ENCODE data around the gene LYSMD1.
"Not testable (repeated sequence)": the region's sequence is repeated elsewhere in the genome, so short reads cannot be mapped to it uniquely, and the experiment has no call there.

LYSMD1 gene, protein sequence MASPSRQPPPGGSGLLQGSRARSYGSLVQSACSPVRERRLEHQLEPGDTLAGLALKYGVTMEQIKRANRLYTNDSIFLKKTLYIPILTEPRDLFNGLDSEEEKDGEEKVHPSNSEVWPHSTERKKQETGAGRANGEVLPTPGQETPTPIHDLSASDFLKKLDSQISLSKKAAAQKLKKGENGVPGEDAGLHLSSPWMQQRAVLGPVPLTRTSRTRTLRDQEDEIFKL
- total RNA-seq, result 0 to 4.4 (median 3.5) reads per million in 9 experiments

DNA sequence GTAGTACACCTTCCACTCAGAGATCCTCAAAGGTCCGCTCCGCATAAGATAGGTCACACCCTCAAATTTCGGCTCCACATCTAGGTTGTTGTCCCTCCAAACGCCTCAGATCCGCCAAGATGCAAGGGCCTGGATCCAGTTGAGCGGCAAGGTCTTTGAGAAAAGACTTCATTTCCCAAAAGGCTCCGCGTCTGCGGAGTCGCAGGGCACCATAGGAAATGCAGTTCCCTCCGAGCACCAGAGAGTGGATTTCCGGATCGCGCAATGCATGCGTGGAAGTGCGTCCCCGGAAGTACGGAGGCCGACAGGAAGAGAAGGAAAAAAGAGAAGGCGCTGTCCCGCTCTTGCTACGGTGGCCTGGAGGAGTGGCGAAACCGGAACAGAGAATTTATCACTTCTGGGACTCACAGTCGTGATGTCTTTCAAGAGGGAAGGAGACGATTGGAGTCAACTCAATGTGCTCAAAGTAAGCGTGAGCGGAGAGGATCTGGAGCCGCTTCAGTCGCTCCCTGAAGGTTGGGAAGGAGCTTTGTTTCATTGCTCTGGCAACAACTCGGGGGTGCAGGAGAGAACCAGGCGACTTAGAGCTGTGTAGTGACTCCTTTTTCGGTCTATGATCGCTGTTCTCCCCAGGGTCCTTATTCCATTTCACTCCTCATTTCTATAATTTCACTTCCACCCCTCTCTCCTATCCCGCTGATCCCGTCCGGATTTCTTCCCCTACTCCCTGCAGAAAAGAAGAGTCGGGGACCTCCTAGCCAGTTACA lies at the start of gene LYSMD1, which contains the start of gene SCNM1:
Gene LYSMD1 (minus strand): TSS at position 165 of the 767 bp plus-strand sequence. CDS start 644 bp downstream, outside the sequence.
Gene SCNM1 (plus strand): TSS at position 407 of the 767 bp plus-strand sequence. CDS start 9 bp downstream, at position 416.
- Mint-ChIP-seq H3K36me3 (ENCODE audit: insufficient read depth) (peaks cover 49% of the 10 kb centered on the region), H3K9me3 (no peaks in the 10 kb centered on the region), H3K4me3 (peak within 1 kb of the TSS; percentile 90 to 91), H3K27ac (peak within 1 kb of the TSS; percentile 93 to 96), H3K4me1 (ENCODE audit: low read depth in 2 of 2) (peaks cover 17 to 40% of the 10 kb centered on the region in 2 donors), H3K27me3 (no peaks in the 10 kb centered on the region)
- peak; percentile 98 for ATAC-seq (replicated peaks)
- peak; percentile 93 to 94 (median 93) for DNase-seq

DNA sequence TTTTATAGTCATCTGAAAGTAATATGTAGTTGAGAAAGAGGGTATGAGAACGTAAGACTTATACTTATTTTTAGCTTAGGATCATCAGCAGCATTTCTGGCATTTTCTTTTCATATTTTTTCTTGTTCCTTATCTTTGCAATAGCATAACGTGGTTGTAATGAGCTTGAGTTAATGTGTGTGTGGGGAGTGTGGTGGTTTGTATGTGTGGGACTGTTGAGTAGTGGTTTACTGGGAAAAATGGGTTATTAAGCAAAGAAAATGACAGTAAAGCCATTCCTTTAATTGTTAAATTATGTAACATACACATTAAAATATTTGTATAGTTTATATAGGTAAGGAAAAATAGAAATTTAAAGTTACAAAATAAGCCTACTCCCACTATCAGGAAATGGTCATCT lies 47.9 kb upstream of the LYSMD1 start:
- peak overlapping the region in 1 of 2 donors; percentile 51 for H3K27ac Mint-ChIP-seq
- H3K36me3 Mint-ChIP-seq (ENCODE audit: insufficient read depth), result peaks cover 46% of the 10 kb centered on the region

GRCh38 chr1:151211972-151212705 lies 46.4 kb upstream of the LYSMD1 start:
- Mint-ChIP-seq H3K9me3 (no peaks in the 10 kb centered on the region), H3K27ac (peak overlapping the region; percentile 79 to 87), H3K4me3 (peak overlapping the region in 1 of 2 donors; percentile 14), H3K36me3 (ENCODE audit: insufficient read depth) (peaks cover 50% of the 10 kb centered on the region), H3K27me3 (no peaks in the 10 kb centered on the region), H3K4me1 (ENCODE audit: low read depth in 2 of 2) (peaks cover 12 to 21% of the 10 kb centered on the region in 2 donors)
- DNase-seq (no peak), ATAC-seq (replicated peaks) (no peak)

More for the DNA sequence above, 47.9 kb upstream of the LYSMD1 start:
- no peak for DNase-seq
- Mint-ChIP-seq H3K4me1 (ENCODE audit: low read depth in 2 of 2) (peaks cover 12 to 30% of the 10 kb centered on the region in 2 donors), H3K9me3 (no peaks in the 10 kb centered on the region), H3K4me3 (no peak overlapping the region), H3K27me3 (no peaks in the 10 kb centered on the region)
- ATAC-seq (replicated peaks), result no peak

- Mint-ChIP-seq H3K27me3 (no peaks in the 10 kb centered on the region), H3K4me1 (ENCODE audit: low read depth in 2 of 2) (peaks cover 12 to 15% of the 10 kb centered on the region in 2 donors), H3K4me3 (no peak overlapping the region), H3K27ac (peak overlapping the region in 1 of 2 donors; percentile 79), H3K9me3 (no peaks in the 10 kb centered on the region), H3K36me3 (ENCODE audit: insufficient read depth) (peaks cover 55% of the 10 kb centered on the region)
- no peak for ATAC-seq (replicated peaks)
- DNase-seq, result no peak
Observed at GRCh38 chr1:151210830-151211229, 45.1 kb upstream of the LYSMD1 start.

DNA sequence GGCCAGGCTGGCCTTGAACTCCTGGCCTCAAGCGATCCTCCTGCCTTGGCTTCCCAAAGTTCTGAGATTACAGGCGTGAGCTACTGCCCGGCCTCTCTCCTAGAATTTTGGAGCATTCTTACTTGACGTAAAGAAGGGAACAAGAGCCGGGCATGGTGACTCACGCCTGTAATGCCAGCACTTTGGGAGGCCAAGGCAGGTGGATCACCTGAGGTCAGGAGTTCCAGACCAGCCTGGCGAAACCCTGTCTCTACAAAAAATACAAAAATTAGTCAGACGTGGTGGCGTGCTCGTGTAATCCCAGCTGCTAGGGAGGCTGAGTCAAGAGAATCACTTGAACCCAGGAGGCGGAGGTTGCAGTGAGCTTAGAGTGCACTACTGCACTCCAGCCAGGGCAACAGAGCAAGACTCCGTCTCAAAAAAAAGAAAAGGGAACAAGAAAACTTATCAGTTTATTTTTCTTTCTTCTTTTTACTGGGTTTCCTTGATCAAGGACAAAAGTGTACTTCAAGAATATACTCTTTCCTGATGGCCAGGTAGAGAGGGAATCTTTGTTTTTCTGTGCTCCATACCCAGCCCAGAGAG lies 39.8 kb upstream of the LYSMD1 start:
- Mint-ChIP-seq H3K36me3 (ENCODE audit: insufficient read depth) (peaks cover 50% of the 10 kb centered on the region), H3K4me1 (ENCODE audit: low read depth in 2 of 2) (peaks cover 5 to 12% of the 10 kb centered on the region in 2 donors)
- not testable (repeated sequence) for H3K4me3 Mint-ChIP-seq; ATAC-seq (replicated peaks); H3K27ac Mint-ChIP-seq; DNase-seq; H3K9me3 Mint-ChIP-seq; H3K27me3 Mint-ChIP-seq

- no peaks in the 10 kb centered on the region for H3K27me3 Mint-ChIP-seq
- H3K9me3 Mint-ChIP-seq, result no peaks in the 10 kb centered on the region
- DNase-seq (no peak), ATAC-seq (replicated peaks) (no peak)
- H3K27ac Mint-ChIP-seq, result peak overlapping the region; percentile 97 to 99
- peak overlapping the region; percentile 99 to 100 for H3K4me3 Mint-ChIP-seq
- H3K36me3 Mint-ChIP-seq (ENCODE audit: insufficient read depth), result peaks cover 41% of the 10 kb centered on the region
- peaks cover 31 to 39% of the 10 kb centered on the region in 2 donors for H3K4me1 Mint-ChIP-seq (ENCODE audit: low read depth in 2 of 2)
Observed at GRCh38 chr1:151199873-151200581, 34.3 kb upstream of the LYSMD1 start.

DNA sequence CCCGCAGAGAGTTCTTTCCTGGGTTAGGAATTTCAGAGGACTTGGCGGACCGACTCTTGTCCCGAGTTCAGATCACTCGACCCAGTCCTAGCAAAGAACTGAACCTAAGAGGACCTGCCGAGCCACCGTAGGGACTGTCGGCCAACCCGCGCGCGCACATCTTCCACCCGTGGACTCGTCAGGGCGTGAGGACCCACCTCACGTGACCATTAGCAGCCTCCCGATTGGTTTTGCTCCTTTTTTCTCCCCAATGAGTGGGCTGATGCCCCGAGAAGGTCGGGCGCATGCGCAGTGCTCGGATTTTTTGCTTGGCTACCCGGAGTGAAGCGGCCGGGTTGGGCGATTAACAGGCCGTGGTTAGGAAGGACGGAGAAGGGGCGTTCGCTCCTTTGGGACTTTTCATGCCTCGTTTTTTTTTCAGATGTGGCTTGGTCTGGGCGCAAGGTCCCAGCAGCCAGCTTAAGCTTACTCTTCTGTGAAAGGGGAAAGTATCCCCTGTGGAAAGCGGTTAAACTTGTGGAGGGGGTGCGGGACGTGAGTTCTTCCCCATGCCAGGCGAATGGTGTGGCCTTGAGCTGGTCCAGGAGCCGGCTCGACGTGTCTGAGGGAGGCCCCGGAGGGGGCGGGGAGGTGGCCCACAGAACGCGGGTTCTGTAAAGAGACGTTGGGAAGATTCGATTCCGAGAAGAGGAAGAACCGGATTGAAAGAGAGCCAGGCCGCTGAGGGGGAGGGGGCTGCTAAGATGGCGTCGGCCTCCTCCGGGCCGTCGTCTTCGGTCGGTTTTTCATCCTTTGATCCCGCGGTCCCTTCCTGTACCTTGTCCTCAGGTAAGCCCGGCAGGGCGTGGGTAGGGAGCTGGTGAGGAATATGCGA lies 32.8 kb upstream of the LYSMD1 start, which contains the start of gene PIP5K1A:
Gene PIP5K1A (plus strand): TSS at position 299 of the 874 bp plus-strand sequence. CDS start 445 bp downstream, at position 744.
- H3K9me3 Mint-ChIP-seq, result no peaks in the 10 kb centered on the region
- DNase-seq (peak; percentile 95 to 99 (median 97)), ATAC-seq (replicated peaks) (peak; percentile 98)
- H3K36me3 Mint-ChIP-seq (ENCODE audit: insufficient read depth), result peaks cover 38% of the 10 kb centered on the region
- H3K4me1 Mint-ChIP-seq (ENCODE audit: low read depth in 2 of 2), result peaks cover 29 to 30% of the 10 kb centered on the region in 2 donors
- H3K27ac Mint-ChIP-seq, result peak within 1 kb of the TSS; percentile 97 to 99
- no peaks in the 10 kb centered on the region for H3K27me3 Mint-ChIP-seq
- H3K4me3 Mint-ChIP-seq, result peak within 1 kb of the TSS; percentile 99 to 100

- H3K9me3 Mint-ChIP-seq, result no peaks in the 10 kb centered on the region
Observed at GRCh38 chr1:151197863-151198253, 32.2 kb upstream of the LYSMD1 start.

GRCh38 chr1:151196292-151196800 lies 30.6 kb upstream of the LYSMD1 start:
- DNase-seq (peak; percentile 21 to 48 (median 40)), ATAC-seq (replicated peaks) (no peak)
- Mint-ChIP-seq H3K27me3 (no peaks in the 10 kb centered on the region), H3K36me3 (ENCODE audit: insufficient read depth) (peaks cover 22% of the 10 kb centered on the region), H3K4me3 (peak overlapping the region; percentile 27 to 56), H3K4me1 (ENCODE audit: low read depth in 2 of 2) (peaks cover 27 to 30% of the 10 kb centered on the region in 2 donors), H3K9me3 (no peaks in the 10 kb centered on the region), H3K27ac (no peak overlapping the region)

More at GRCh38 chr1:151197863-151198253, 32.2 kb upstream of the LYSMD1 start:
- DNase-seq, result no peak
- ATAC-seq (replicated peaks), result no peak
- peak overlapping the region; percentile 97 to 99 for H3K27ac Mint-ChIP-seq
- peak overlapping the region; percentile 99 to 100 for H3K4me3 Mint-ChIP-seq
- peaks cover 29 to 30% of the 10 kb centered on the region in 2 donors for H3K4me1 Mint-ChIP-seq (ENCODE audit: low read depth in 2 of 2)
- no peaks in the 10 kb centered on the region for H3K27me3 Mint-ChIP-seq
- peaks cover 31% of the 10 kb centered on the region for H3K36me3 Mint-ChIP-seq (ENCODE audit: insufficient read depth)

DNA sequence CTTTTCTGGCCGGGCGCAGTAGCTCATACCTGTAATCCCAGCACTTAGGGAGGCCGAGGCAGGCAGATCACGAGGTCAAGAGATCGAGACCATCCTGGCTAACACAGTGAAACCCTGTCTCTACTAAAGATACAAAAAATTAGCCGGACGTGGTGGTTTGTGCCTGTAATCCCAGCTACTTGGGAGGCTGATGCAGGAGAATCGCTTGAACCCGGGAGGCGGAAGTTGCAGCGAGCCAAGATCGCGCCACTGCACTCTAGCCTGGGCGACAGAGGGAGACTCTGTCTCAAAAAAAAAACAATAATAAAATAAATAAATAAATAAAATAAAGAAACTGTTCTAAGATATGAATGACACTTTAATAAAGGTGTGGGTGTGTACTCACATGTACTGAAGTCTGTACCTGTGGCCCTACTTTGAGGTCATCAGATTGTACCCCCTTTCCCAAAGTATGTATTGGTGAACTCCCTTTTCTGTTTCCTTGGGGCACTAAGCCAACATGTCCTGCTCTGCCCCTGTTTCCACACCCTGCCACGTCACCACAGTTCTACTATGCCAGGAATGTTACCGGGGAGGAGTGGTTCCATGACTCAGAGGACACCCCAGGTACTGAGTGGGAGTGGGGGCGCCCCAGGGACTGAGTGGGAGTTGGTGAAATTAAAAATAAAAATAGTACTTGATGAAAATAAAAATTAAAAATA lies 29.3 kb upstream of the LYSMD1 start:
- not testable (repeated sequence) for H3K27ac Mint-ChIP-seq; H3K4me3 Mint-ChIP-seq; H3K9me3 Mint-ChIP-seq; DNase-seq; ATAC-seq (replicated peaks); H3K27me3 Mint-ChIP-seq
- H3K36me3 Mint-ChIP-seq (ENCODE audit: insufficient read depth), result peaks cover 21% of the 10 kb centered on the region
- H3K4me1 Mint-ChIP-seq (ENCODE audit: low read depth in 2 of 2), result peaks cover 32 to 34% of the 10 kb centered on the region in 2 donors

DNA sequence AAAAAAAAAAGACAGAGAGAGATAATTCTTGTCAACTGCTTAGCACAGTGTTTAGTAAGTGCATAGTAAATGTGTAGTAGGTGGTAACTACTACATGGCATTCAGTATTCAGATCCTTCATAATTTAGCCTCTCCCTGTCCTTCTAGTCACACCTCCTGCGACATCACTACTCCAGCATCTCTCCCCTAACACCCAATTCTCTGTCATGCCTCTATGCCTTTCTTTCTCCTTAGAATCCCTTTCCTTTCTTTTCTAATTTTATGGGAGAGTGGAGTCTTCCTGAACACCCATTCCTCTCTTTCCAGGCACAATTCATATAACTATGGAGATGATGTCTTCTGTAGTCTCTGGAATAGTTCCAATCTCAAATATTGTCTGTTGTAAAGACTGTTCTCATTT lies 28.2 kb upstream of the LYSMD1 start:
- peaks cover 21% of the 10 kb centered on the region for H3K36me3 Mint-ChIP-seq (ENCODE audit: insufficient read depth)
- DNase-seq (no peak), ATAC-seq (replicated peaks) (no peak)
- no peak overlapping the region for H3K27ac Mint-ChIP-seq
- no peaks in the 10 kb centered on the region for H3K9me3 Mint-ChIP-seq
- H3K4me1 Mint-ChIP-seq (ENCODE audit: low read depth in 2 of 2), result peaks cover 29 to 33% of the 10 kb centered on the region in 2 donors
- no peaks in the 10 kb centered on the region for H3K27me3 Mint-ChIP-seq
- H3K4me3 Mint-ChIP-seq, result no peak overlapping the region
